Thyroid gland (tissue), 4 donors: ENCODE results near the gene F10.

Experiments
- CTCF ChIP-seq, 6 experiments: fragments of 200-600 bp in 3 of 6; fragments of 450-650 bp in 3 of 6; sonication (generic) in 3 of 6; IDR thresholded peaks; one replicate each; pipeline ENCODE4 v1.5.1; 2016 to 2019; ENCODE audit warnings: antibody characterized with exemption in 6 of 6, mild to moderate bottlenecking in 2 of 6, inconsistent platforms in 1 of 6, moderate library complexity in 1 of 6
- POLR2A ChIP-seq, 2 donors: fragments of 450-650 bp; IDR thresholded peaks; one replicate each; pipeline ENCODE4 v1.6.1; 2017; ENCODE audit warnings: antibody characterized with exemption in 2 of 2, mild to moderate bottlenecking in 2 of 2, moderate library complexity in 1 of 2

GRCh38 chr13:113083022-113083373 is 39.6 kb upstream of the F10 start:
- TF ChIP-seq POLR2A (IDR thresholded peaks at IDR 0.05) (no peak), CTCF (IDR thresholded peaks at IDR 0.05) (no peak)
